NCI-H1105 treated with DMSO at 0.1 percent for 48 hours (cell line): Measurements from ENCODE around the gene ARMH1.
"Not testable (repeated sequence)": the region's sequence is repeated elsewhere in the genome, so short reads cannot be mapped to it uniquely, and the experiment has no call there.

Source experiments
- DNase-seq: peaks from one replicate; lab custom pipeline; 2025; lab: John Stamatoyannopoulos, UW

The ARMH1 gene

GRCh38 chr1:44644806-44645205 lies 29.7 kb upstream of the ARMH1 start:
- DNase-seq, result no peak

GRCh38 chr1:44645476-44646244 lies 28.9 kb upstream of the ARMH1 start:
- DNase-seq, result no peak

DNA sequence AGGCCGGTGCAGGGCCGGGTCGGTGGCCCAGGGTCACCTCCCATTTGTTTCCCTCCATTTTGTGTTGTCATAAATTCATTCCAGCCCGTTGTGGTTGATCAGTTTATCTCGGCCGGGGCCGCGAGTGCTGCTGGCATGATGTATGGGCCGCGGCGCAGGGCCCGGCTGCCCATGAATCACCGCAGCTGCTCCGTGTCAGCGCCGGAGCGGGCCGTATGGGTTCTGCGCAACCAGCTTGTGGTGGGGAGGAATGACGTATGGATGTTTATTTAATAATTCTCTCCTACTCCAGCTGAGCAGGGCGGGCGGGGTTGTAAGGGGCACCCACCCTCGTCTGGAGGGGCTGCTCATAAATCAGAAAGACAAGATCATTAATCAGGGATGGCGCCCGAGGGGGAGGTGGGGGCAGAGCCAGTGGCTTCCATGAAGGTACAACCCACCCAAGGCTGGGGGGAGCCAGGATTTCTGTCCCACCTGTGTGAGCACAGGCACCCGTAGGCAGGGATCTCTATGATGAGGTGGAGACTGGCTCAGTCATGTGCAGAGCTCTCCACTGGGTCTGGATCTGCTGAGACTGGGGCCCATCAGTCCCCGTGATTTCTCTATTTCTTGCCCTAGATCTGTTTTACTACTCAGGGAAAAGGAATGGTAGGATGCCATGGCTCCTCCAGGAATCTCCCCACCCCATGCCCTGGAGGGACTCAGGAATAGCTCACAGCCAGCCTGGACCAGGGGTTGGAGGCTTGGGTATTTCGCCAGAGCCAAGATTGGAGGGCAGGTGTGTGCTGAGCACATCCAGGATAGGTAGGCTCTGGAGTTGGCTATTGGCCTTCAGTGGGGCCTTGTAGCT lies 28.0 kb upstream of the ARMH1 start:
- no peak for DNase-seq

GRCh38 chr1:44647896-44648295 lies 26.6 kb upstream of the ARMH1 start:
- no peak for DNase-seq

DNA sequence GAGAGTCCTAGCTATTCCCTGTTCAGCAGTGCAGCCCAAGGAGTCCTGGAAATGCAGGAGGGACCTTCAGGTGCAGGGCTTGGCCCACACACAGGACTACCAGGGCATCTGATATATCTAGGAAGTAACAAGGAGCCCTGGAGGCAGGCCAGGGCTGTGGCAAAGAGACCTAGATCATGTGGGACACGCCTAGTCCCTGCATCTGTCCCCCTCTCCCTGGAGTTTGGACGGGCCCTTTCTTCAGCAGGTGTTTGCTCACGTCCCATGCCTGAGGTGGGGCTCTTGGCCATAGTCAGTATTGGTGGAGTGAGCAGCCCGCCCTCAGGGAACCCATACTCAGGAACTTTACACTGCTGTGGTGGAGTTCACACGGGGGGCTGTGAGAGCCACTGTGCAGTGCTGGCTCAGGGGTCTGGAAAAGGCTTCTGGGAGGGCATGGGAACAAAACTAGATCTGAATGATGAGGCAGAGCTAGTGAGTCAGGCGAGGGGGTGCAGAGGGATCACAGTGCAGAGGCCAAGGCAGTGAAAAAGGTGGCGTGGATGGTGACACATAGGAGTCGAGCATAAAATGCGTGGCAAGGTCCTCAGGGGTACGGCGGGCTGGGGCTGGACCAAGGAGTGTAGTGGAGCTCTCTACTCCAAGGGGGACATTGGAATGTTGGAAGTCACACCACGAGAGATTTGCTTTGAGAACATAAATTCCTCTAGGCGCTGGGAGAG lies 25.8 kb upstream of the ARMH1 start:
- no peak for DNase-seq

DNA sequence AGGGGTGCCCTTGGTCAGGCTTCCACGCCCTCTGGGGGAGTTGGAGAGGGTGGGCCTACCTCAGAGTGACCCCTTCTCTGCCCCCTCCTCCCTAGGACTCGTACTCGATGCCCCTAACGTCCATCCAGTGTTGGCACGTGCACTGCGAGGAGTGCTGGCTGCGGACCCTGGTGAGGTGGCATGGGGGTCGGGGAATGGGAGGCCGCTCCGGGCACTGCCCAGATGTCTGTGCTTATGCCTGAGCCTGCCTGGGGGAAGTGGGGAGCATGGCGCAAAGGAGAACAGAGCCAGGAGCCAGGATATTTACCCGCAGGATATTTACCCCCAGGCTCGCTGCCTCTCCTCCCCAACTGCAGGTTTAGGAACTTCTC lies 24.7 kb upstream of the ARMH1 start:
- DNase-seq, result no peak

DNA sequence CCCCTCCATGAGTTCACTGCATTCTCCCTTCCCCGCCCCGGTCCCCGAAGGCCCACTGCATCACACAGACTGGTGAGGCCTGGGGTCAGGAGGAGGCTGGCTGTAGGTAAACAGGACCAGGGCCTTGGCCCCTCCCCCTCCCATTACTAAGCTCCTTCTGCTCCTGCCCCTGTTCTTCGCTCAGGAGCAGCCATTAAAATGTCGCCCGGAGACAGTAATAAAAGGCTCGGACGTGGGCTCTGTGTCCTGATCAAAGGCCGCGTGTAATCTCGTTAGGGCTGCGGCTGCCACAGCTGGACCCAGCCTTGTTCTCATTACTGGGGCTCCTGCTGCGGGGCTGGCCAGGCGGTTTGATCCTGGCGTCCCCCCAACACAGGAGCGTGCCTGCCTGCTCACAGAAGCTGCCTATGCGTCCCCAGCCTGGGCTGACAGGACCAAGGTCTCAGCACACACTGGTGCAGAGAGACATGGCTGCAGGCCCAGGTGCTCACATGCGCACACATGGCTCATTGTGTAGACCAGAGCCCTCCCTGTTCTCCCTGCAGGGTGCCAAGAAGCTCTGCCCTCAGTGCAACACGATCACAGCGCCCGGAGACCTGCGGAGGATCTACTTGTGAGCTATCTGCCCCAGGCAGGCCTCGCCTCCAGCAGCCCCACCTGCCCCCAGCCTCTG lies 24.2 kb upstream of the ARMH1 start:
- no peak for DNase-seq

DNA sequence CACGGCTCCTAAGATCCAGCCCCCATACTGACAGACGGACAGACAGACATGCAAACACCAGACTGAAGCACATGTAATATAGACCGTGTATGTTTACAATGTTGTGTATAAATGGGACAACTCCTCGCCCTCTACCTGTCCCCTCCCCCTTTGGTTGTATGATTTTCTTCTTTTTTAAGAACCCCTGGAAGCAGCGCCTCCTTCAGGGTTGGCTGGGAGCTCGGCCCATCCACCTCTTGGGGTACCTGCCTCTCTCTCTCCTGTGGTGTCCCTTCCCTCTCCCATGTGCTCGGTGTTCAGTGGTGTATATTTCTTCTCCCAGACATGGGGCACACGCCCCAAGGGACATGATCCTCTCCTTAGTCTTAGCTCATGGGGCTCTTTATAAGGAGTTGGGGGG lies 23.4 kb upstream of the ARMH1 start:
- no peak for DNase-seq

- peak; percentile 53 for DNase-seq
These were observed 21.9 kb upstream of the ARMH1 start for GRCh38 chr1:44652445-44653106.

DNA sequence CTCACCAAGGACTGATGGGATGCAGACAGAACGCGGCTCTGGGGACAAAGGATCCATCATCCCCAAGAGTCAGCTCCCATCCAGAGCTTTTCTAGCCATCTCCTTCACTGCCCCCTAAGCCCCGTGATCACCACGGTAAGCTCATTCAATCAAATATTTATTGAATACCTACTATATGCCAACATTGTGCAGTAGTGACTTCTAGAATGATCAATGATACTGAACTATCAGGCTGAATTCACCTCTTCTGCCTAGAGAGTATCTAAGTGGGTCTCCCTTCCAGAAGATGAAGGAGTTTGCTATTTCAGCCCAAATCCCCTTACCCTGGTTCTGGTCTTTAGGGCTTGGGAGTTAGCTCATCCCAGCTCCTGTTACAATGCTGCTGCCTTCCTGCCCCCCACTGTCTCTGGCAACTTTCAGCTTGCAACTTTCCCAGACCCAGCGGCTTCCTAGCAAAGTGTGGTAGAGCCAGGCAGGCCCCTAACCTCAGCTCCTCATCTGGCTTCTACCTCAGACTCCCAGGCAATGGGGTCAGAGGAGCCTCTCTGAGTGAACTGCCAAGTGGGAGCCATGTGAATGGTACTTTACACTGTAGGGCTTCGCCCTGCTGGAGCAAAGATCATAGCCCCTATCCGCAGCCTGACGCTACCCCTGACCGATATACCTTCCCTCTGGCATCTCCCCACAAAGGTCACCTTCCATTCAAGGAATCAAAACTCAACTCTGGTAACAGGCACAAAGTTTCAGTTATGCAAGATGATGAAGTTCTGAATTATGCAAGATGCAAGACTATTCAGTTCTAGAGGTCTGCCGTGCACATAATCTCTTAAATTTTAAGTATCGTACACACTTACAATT lies 21.2 kb upstream of the ARMH1 start:
- no peak for DNase-seq

GRCh38 chr1:44654621-44655187 lies 19.8 kb upstream of the ARMH1 start:
- DNase-seq, result no peak

DNA sequence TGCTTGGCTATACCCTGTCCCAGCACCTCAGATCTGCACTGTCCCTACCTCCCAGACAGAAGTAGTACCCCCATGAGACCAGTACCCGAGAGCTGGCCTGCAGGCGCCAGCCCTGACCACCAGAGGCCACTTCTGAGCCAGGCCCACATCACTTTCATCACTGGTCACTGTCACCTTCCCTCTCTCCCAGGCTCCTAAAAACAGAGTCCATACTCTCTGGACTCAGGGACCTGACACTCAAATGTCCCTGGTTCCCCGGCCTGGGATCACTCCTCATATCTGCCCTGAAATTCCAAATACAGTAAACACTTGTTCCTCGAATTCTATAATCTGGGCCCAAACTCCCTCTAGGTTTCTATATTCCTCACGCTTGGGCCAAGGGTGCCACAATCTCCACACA lies 18.9 kb upstream of the ARMH1 start:
- no peak for DNase-seq

- no peak for DNase-seq
These were observed 14.9 kb upstream of the ARMH1 start for GRCh38 chr1:44659566-44659965.

GRCh38 chr1:44660176-44660575 lies 14.3 kb upstream of the ARMH1 start:
- peak; percentile 78 for DNase-seq

DNA sequence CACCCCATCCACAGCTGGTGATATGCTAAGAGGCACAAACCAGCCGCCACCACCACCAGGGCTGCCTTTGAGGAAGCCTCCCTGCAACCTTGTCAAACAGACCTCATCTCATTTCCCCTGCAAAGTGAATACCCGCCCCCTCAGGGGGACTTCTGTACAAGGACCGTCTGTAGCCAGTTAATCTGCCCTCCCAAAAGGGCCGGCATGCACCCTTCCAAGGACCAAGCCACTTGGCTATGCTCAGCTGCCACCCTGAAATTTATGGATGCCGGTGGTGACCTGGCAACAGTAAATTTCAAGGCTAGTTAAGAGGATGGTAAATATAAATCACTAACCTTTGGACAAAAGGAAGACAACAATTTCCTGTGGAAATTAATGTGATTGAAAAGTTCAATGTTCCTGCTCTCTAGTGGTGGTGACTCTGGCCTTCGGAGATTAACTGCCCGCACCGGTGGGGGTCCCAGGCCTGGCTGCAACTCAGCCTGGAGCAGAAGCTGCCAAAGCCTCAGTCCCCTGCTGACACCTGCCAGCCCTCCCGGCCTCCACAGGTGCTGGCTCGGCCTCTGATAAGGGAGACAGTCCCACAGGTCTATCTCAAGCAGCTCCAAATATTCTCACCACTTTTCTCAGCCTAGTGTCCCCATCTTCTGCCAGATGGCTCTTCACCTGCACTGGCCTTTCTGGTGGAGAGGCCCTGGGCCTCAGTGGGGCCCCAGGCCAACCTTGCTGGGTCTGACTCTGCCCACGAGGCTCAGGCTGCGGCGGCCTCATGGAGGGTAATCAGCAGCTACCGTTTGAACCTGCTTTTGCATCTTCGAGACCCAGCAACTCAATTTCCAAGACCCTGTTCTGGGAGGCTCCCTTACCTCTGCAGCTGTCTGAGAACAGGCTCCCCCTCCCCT lies 12.5 kb upstream of the ARMH1 start:
- no peak for DNase-seq

GRCh38 chr1:44662683-44663030 lies 11.9 kb upstream of the ARMH1 start:
- no peak for DNase-seq

GRCh38 chr1:44663417-44663816 lies 11.1 kb upstream of the ARMH1 start:
- no peak for DNase-seq

DNA sequence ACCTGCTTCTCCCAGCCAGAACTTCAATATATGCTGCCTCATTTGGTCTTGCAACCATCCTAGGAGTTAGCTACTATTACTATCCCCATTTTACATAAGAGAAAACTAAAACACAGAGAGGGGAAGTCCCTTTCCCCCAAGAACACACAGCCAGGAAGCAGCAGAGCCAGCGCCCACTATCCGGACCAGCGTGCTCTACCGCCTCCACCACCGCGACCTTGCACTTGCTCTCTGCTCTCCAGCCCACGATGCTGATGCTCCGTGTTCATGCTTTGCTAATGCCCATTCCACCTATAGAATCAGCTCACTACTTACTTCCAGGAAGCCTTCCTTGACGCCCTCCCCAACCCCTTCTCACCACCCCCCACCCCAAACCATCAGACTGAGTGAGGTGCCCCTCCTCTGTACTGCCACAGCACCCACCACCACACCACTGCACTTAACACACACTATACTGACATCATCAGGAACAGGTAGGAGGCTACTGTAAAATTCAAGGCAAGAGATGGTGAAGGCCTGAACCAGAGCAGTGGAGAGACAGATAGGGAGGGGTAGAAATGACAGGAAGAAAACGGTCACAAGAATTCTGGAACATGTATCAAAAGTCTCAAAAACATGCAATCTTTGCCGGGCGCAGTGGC lies 9.7 kb upstream of the ARMH1 start:
- DNase-seq, result no peak

DNA sequence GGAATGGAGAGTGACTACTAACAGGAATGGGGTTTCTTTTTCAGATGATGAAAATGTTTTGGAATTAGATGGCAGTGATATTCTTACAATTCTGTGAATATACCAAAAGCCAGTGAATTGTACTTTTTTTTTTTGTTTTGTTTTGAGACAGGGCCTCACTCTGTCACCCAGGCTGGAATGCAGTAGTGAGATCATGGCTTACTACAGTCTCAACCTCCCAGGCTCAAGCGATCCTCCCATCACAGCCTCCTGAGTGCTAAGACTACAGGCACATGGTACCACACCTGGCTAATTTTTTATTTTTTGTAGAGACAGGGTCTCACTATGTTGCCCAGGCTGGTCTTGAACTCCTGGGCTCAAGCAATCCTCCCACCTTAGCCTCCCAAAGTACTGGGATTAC lies 7.8 kb upstream of the ARMH1 start:
- not testable (repeated sequence) for DNase-seq
